Osteocyte (in vitro differentiated cells): ENCODE measurements around the gene AFAP1. TPM values are rescaled to one million over a fixed set of nuclear protein-coding genes. Genes with fewer than 3 reads are reported as not detected.

Experiments used
- DNase-seq: peaks from one replicate; pipeline ENCODE4 v3.0.0; 2021; ENCODE audit warnings: mixed read lengths; ENCODE audit not compliant: unreplicated experiment; ENCODE audit errors: extremely low spot score
- H3K27ac Mint-ChIP-seq: one replicate; pipeline ENCODE4 v1.8.0; 2021; ENCODE audit warnings: mild to moderate bottlenecking, mixed read lengths; ENCODE audit not compliant: unreplicated experiment
- H3K27me3 Mint-ChIP-seq: one replicate; pipeline ENCODE4 v1.8.0; 2021; ENCODE audit warnings: mixed read lengths; ENCODE audit not compliant: unreplicated experiment
- H3K36me3 Mint-ChIP-seq: one replicate; pipeline ENCODE4 v1.8.0; 2021; ENCODE audit warnings: mixed read lengths; ENCODE audit not compliant: unreplicated experiment
- H3K4me1 Mint-ChIP-seq: one replicate; pipeline ENCODE4 v1.8.0; 2021; ENCODE audit warnings: mixed read lengths; ENCODE audit not compliant: unreplicated experiment
- H3K4me3 Mint-ChIP-seq: one replicate; pipeline ENCODE4 v1.8.0; 2021; ENCODE audit warnings: mild to moderate bottlenecking, moderate library complexity, mixed read lengths; ENCODE audit not compliant: unreplicated experiment
- H3K9me3 Mint-ChIP-seq: one replicate; pipeline ENCODE4 v1.8.0; 2021; ENCODE audit warnings: mixed read lengths; ENCODE audit not compliant: unreplicated experiment
- CTCF ChIP-seq: fragments of 200-600 bp; sonication (generic); IDR thresholded peaks from 2 replicates; pipeline ENCODE4 v1.5.0; 2021; ENCODE audit warnings: antibody characterized with exemption, mild to moderate bottlenecking, moderate library complexity
- total RNA-seq: library from RNA; stranded (reverse); gene quantifications from 2 replicates; pipeline ENCODE4 v1.2.1, GENCODE V29; 2021

The AFAP1 gene
- total RNA-seq, 1 donor from 2014 or later = 66.9 TPM

GRCh38 chr4:7824218-7824617, 115.4 kb downstream of the AFAP1 start:
- Mint-ChIP-seq H3K27ac (peak overlapping the region; percentile 92), H3K4me3 (peak overlapping the region; percentile 15), H3K9me3 (no peaks in the 10 kb centered on the region)

GRCh38 chr4:7823416-7823824, 116.2 kb downstream of the AFAP1 start:
- no peak for TF ChIP-seq CTCF
- Mint-ChIP-seq H3K4me3 (peak overlapping the region; percentile 45), H3K27ac (peak overlapping the region; percentile 92), H3K9me3 (no peaks in the 10 kb centered on the region), H3K27me3 (no peaks in the 10 kb centered on the region), H3K4me1 (peaks cover 78% of the 10 kb centered on the region), H3K36me3 (peaks cover 37% of the 10 kb centered on the region)
- DNase-seq = no peak

More at GRCh38 chr4:7824218-7824617, 115.4 kb downstream of the AFAP1 start:
- Mint-ChIP-seq H3K4me1 (peaks cover 86% of the 10 kb centered on the region), H3K36me3 (peaks cover 37% of the 10 kb centered on the region), H3K27me3 (no peaks in the 10 kb centered on the region)
- no peak for DNase-seq
- no peak for TF ChIP-seq CTCF

- no peaks in the 10 kb centered on the region for H3K9me3 Mint-ChIP-seq
- H3K4me3 Mint-ChIP-seq = no peak overlapping the region
- no peak for TF ChIP-seq CTCF
- no peak for DNase-seq
- peaks cover 40% of the 10 kb centered on the region for H3K36me3 Mint-ChIP-seq
- H3K27ac Mint-ChIP-seq = peak overlapping the region; percentile 92
- peaks cover 72% of the 10 kb centered on the region for H3K4me1 Mint-ChIP-seq
- H3K27me3 Mint-ChIP-seq = no peaks in the 10 kb centered on the region
Observed at GRCh38 chr4:7822877-7823276, 116.8 kb downstream of the AFAP1 start.

GRCh38 chr4:7822137-7822505, 117.5 kb downstream of the AFAP1 start:
- Mint-ChIP-seq H3K27ac (peak overlapping the region; percentile 92), H3K36me3 (peaks cover 37% of the 10 kb centered on the region), H3K4me1 (peaks cover 66% of the 10 kb centered on the region), H3K9me3 (no peaks in the 10 kb centered on the region), H3K27me3 (no peaks in the 10 kb centered on the region), H3K4me3 (no peak overlapping the region)
- no peak for DNase-seq
- TF ChIP-seq CTCF = no peak

GRCh38 chr4:7821245-7822136, 118.2 kb downstream of the AFAP1 start:
- peaks cover 38% of the 10 kb centered on the region for H3K36me3 Mint-ChIP-seq
- no peak for TF ChIP-seq CTCF
- peak overlapping the region; percentile 42 for H3K27ac Mint-ChIP-seq
- peaks cover 61% of the 10 kb centered on the region for H3K4me1 Mint-ChIP-seq
- no peaks in the 10 kb centered on the region for H3K9me3 Mint-ChIP-seq
- no peak overlapping the region for H3K4me3 Mint-ChIP-seq
- no peaks in the 10 kb centered on the region for H3K27me3 Mint-ChIP-seq
- no peak for DNase-seq
